ENCODE measurements around the gene EEF1E1.

DNA sequence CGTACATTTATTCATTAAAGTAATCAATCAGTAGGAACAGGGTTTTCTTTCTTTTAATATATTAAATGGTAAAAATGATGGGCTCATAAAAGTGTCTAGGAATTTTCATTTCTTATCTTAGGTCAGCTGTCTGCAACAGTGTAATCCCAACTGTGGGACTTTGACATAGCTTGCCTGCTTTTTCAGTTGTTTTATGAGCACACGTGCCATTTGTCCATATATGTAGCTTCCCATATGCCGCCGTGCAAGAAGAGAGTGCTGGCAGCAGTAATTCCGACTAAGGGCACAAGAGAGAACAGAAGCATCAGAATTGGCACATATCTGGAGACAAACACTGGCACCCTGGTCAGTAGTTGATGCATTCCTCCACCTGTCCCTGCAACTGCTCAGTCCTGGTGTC, 20.9 kb upstream of the EEF1E1 start:
- TF ChIP-seq, protein P1, sequence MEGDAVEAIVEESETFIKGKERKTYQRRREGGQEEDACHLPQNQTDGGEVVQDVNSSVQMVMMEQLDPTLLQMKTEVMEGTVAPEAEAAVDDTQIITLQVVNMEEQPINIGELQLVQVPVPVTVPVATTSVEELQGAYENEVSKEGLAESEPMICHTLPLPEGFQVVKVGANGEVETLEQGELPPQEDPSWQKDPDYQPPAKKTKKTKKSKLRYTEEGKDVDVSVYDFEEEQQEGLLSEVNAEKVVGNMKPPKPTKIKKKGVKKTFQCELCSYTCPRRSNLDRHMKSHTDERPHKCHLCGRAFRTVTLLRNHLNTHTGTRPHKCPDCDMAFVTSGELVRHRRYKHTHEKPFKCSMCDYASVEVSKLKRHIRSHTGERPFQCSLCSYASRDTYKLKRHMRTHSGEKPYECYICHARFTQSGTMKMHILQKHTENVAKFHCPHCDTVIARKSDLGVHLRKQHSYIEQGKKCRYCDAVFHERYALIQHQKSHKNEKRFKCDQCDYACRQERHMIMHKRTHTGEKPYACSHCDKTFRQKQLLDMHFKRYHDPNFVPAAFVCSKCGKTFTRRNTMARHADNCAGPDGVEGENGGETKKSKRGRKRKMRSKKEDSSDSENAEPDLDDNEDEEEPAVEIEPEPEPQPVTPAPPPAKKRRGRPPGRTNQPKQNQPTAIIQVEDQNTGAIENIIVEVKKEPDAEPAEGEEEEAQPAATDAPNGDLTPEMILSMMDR (IDR thresholded peaks at IDR 0.05), result no peak
- TF ChIP-seq EP300 (IDR thresholded peaks at IDR 0.05; ENCODE audit: low read depth), result no peak
- no peak for TF ChIP-seq POLR2A (IDR thresholded peaks at IDR 0.05)

Data from transverse colon (tissue), 3 donors.